ENCODE measurements around the gene MAEA.

DNA sequence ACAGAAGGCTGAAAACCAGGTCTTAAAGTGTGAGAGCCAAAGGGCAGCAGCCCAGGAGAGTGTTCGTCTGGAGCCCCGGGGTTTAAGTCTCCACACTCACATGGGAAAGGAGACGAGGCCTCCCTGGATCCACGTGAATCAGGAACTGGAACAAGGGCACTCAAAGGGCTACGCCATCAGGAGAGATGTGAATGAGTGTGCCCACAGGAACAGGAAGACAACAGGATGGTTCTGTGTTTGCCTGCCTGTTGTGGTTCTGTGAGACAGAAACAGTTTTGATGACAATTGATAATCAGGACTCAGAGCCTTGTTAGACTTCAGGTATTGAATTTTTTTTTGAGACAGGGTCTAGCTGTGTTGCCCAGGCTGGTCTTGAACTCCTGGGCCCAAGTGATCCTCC is 35.9 kb upstream of the MAEA start:
- TF ChIP-seq HDAC2 (IDR thresholded peaks at IDR 0.05) (no peak), CTCF (IDR thresholded peaks at IDR 0.05) (no peak), POLR2A (IDR thresholded peaks at IDR 0.05; ENCODE audit: low read length) (no peak), RAD21 (conservative IDR thresholded peaks at IDR 0.05 in 1 of 2, IDR thresholded peaks at IDR 0.05 in 1 of 2) (no peak), JUNB (IDR thresholded peaks at IDR 0.05) (no peak), SMC3 (IDR thresholded peaks at IDR 0.05) (no peak)
- TF ChIP-seq, protein P1, sequence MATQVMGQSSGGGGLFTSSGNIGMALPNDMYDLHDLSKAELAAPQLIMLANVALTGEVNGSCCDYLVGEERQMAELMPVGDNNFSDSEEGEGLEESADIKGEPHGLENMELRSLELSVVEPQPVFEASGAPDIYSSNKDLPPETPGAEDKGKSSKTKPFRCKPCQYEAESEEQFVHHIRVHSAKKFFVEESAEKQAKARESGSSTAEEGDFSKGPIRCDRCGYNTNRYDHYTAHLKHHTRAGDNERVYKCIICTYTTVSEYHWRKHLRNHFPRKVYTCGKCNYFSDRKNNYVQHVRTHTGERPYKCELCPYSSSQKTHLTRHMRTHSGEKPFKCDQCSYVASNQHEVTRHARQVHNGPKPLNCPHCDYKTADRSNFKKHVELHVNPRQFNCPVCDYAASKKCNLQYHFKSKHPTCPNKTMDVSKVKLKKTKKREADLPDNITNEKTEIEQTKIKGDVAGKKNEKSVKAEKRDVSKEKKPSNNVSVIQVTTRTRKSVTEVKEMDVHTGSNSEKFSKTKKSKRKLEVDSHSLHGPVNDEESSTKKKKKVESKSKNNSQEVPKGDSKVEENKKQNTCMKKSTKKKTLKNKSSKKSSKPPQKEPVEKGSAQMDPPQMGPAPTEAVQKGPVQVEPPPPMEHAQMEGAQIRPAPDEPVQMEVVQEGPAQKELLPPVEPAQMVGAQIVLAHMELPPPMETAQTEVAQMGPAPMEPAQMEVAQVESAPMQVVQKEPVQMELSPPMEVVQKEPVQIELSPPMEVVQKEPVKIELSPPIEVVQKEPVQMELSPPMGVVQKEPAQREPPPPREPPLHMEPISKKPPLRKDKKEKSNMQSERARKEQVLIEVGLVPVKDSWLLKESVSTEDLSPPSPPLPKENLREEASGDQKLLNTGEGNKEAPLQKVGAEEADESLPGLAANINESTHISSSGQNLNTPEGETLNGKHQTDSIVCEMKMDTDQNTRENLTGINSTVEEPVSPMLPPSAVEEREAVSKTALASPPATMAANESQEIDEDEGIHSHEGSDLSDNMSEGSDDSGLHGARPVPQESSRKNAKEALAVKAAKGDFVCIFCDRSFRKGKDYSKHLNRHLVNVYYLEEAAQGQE (IDR thresholded peaks at IDR 0.05): no peak
- TF ChIP-seq, protein P2, sequence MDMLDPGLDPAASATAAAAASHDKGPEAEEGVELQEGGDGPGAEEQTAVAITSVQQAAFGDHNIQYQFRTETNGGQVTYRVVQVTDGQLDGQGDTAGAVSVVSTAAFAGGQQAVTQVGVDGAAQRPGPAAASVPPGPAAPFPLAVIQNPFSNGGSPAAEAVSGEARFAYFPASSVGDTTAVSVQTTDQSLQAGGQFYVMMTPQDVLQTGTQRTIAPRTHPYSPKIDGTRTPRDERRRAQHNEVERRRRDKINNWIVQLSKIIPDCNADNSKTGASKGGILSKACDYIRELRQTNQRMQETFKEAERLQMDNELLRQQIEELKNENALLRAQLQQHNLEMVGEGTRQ (IDR thresholded peaks at IDR 0.05): no peak
- TF ChIP-seq, protein P3, sequence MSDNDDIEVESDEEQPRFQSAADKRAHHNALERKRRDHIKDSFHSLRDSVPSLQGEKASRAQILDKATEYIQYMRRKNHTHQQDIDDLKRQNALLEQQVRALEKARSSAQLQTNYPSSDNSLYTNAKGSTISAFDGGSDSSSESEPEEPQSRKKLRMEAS (IDR thresholded peaks at IDR 0.05): no peak
- TF ChIP-seq, protein P4, sequence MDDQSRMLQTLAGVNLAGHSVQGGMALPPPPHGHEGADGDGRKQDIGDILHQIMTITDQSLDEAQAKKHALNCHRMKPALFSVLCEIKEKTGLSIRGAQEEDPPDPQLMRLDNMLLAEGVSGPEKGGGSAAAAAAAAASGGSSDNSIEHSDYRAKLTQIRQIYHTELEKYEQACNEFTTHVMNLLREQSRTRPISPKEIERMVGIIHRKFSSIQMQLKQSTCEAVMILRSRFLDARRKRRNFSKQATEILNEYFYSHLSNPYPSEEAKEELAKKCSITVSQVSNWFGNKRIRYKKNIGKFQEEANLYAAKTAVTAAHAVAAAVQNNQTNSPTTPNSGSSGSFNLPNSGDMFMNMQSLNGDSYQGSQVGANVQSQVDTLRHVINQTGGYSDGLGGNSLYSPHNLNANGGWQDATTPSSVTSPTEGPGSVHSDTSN (IDR thresholded peaks at IDR 0.05): no peak
- TF ChIP-seq, protein P5, sequence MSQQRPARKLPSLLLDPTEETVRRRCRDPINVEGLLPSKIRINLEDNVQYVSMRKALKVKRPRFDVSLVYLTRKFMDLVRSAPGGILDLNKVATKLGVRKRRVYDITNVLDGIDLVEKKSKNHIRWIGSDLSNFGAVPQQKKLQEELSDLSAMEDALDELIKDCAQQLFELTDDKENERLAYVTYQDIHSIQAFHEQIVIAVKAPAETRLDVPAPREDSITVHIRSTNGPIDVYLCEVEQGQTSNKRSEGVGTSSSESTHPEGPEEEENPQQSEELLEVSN (IDR thresholded peaks at IDR 0.05; ENCODE audit: borderline replicate concordance, low read depth): no peak

Measured in A549 (cell line).